NT2/D1 (cell line): ENCODE results near the gene RPE65.

Source experiments
- SUZ12 ChIP-seq: IDR thresholded peaks from 2 replicates; pipeline ENCODE4 v1.6.1; 2011; ENCODE audit not compliant: insufficient read length, insufficient read depth; ENCODE audit errors: extremely low read depth
- YY1 ChIP-seq: IDR thresholded peaks from 2 replicates; pipeline ENCODE4 v1.6.1; 2011; ENCODE audit not compliant: insufficient read length, insufficient read depth
- ZNF274 ChIP-seq: IDR thresholded peaks from 2 replicates; pipeline ENCODE4 v1.6.1; 2011; ENCODE audit warnings: mild to moderate bottlenecking, low read depth, low read length

DNA sequence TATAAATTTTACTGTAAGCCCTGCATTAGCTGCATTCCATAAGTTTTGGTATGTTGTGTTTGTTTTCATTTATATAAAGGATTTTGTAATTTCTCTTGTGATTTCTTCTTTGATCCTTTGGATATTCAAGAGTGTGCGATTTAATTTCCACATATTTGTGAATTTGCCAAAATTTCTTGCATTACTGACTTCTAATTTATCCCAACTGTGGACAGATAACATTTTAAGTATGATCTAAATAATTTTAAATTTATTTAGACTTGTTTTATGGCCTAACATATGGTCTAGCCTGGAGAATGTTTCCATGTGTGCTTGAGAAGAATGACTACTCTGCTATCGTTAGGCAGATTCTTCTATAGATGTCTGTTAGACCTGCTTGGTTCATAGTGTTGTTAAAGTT lies 23.2 kb downstream of the RPE65 start:
- no peak for TF ChIP-seq SUZ12
- TF ChIP-seq YY1, result no peak
- TF ChIP-seq ZNF274, result no peak
